MCF 10A (cell line): ENCODE measurements around the gene ITGB3. TPM values are rescaled to one million over a fixed set of nuclear protein-coding genes. Genes with fewer than 3 reads are reported as not detected.

Experiments
- BruUV-seq: library from RNA; stranded (reverse); fragments of 400-500 nt; replicated peaks from 2 replicates; lab custom pipeline; 2021; lab: Mats Ljungman, UMichigan
- CTCF ChIA-PET: fragments of 300-600 bp; sonication (Branson Sonifier 250); formaldehyde crosslinking; extraction: SDS; loops from one replicate; lab custom pipeline; 2021; ENCODE audit warnings: antibody characterized with exemption, inconsistent platforms; lab: Yijun Ruan, JAX
- POLR2A ChIA-PET: fragments of 300-600, 350-650 bp; sonication (Branson Sonifier 250); formaldehyde crosslinking; extraction: SDS; loops from one replicate; lab custom pipeline; 2020; ENCODE audit warnings: antibody characterized with exemption, inconsistent platforms; lab: Yijun Ruan, JAX
- DNase-seq: peaks from one replicate; pipeline ENCODE4 v3.0.0-alpha.2; 2018; ENCODE audit not compliant: unreplicated experiment
- H3K27ac Mint-ChIP-seq: one replicate; pipeline ENCODE4 v1.8.0; 2022; ENCODE audit warnings: mild to moderate bottlenecking, low read depth, mixed read lengths; ENCODE audit not compliant: unreplicated experiment
- H3K27me3 Mint-ChIP-seq: one replicate; pipeline ENCODE4 v1.8.0; 2022; ENCODE audit warnings: mixed read lengths; ENCODE audit not compliant: insufficient read depth, unreplicated experiment
- H3K36me3 Mint-ChIP-seq: one replicate; pipeline ENCODE4 v1.8.0; 2022; ENCODE audit warnings: mild to moderate bottlenecking, moderate library complexity, mixed read lengths; ENCODE audit not compliant: insufficient read depth, unreplicated experiment
- H3K4me1 Mint-ChIP-seq: one replicate; pipeline ENCODE4 v1.8.0; 2022; ENCODE audit warnings: mixed read lengths; ENCODE audit not compliant: insufficient read depth, unreplicated experiment
- H3K4me3 Mint-ChIP-seq: one replicate; pipeline ENCODE4 v1.8.0; 2022; ENCODE audit warnings: mild to moderate bottlenecking, moderate library complexity, mixed read lengths; ENCODE audit not compliant: unreplicated experiment
- H3K9me3 Mint-ChIP-seq: one replicate; pipeline ENCODE4 v1.8.0; 2022; ENCODE audit warnings: mixed read lengths; ENCODE audit not compliant: unreplicated experiment
- intact Hi-C: fragments of 100-400 bp; cut with micrococcal nuclease; formaldehyde crosslinking; loops from 2 replicates; pipeline ENCODE4 v1.14.1; 2022
- total RNA-seq: library from RNA; stranded (reverse); gene quantifications from 2 replicates; pipeline ENCODE4 v1.2.3, GENCODE V29; 2022
- TF ChIP-seq, protein P1 (sequence below): fragments of 200-600 bp; IDR thresholded peaks from one replicate; pipeline ENCODE4 v1.8.0; 2022; ENCODE audit warnings: antibody characterized with exemption, mild to moderate bottlenecking; ENCODE audit not compliant: unreplicated experiment

The ITGB3 gene
- total RNA-seq, 1 experiment from 2014 or later, result 1.1 TPM

- Mint-ChIP-seq H3K27me3 (no peaks in the 10 kb centered on the region), H3K36me3 (no peaks in the 10 kb centered on the region), H3K4me1 (peaks cover 19% of the 10 kb centered on the region), H3K4me3 (no peak overlapping the region), H3K9me3 (no peaks in the 10 kb centered on the region), H3K27ac (no peak overlapping the region)
- BruUV-seq, result no TSS peak
- ChIA-PET CTCF (interaction anchor here (0.9 to 3.5 kb wide), 5 partner anchors 11 to 85 kb away, joined by 5 to 90 read pairs (median 6); no protein-coding TSS in a partner anchor), POLR2A (interaction anchor here (1.4 kb wide), 1 partner anchor 9 kb away, joined by 5 read pairs; no protein-coding TSS in a partner anchor)
- TF ChIP-seq, protein P1, sequence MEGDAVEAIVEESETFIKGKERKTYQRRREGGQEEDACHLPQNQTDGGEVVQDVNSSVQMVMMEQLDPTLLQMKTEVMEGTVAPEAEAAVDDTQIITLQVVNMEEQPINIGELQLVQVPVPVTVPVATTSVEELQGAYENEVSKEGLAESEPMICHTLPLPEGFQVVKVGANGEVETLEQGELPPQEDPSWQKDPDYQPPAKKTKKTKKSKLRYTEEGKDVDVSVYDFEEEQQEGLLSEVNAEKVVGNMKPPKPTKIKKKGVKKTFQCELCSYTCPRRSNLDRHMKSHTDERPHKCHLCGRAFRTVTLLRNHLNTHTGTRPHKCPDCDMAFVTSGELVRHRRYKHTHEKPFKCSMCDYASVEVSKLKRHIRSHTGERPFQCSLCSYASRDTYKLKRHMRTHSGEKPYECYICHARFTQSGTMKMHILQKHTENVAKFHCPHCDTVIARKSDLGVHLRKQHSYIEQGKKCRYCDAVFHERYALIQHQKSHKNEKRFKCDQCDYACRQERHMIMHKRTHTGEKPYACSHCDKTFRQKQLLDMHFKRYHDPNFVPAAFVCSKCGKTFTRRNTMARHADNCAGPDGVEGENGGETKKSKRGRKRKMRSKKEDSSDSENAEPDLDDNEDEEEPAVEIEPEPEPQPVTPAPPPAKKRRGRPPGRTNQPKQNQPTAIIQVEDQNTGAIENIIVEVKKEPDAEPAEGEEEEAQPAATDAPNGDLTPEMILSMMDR, result no peak
- intact Hi-C loops, result no loop called here
- DNase-seq, result no peak
Observed at GRCh38 chr17:47230864-47231263, 22.8 kb upstream of the ITGB3 start.

GRCh38 chr17:47231334-47231733, 22.3 kb upstream of the ITGB3 start:
- POLR2A ChIA-PET, result interaction anchor here (1.4 kb wide), 1 partner anchor 9 kb away, joined by 5 read pairs; no protein-coding TSS in a partner anchor
- intact Hi-C loops, result no loop called here
- Mint-ChIP-seq H3K36me3 (no peaks in the 10 kb centered on the region), H3K9me3 (no peaks in the 10 kb centered on the region), H3K27ac (no peak overlapping the region), H3K27me3 (no peaks in the 10 kb centered on the region), H3K4me3 (no peak overlapping the region), H3K4me1 (peaks cover 16% of the 10 kb centered on the region)
- BruUV-seq, result no TSS peak
- TF ChIP-seq, protein P1, result no peak
- DNase-seq, result no peak
- CTCF ChIA-PET, result interaction anchor here (0.6 to 1.0 kb wide), 2 partner anchors 70 to 84 kb away, joined by 5 read pairs; no protein-coding TSS in a partner anchor

GRCh38 chr17:47231866-47232265, 21.8 kb upstream of the ITGB3 start:
- H3K9me3 Mint-ChIP-seq, result no peaks in the 10 kb centered on the region
- no peaks in the 10 kb centered on the region for H3K36me3 Mint-ChIP-seq
- H3K4me1 Mint-ChIP-seq, result peaks cover 16% of the 10 kb centered on the region
- POLR2A ChIA-PET, result no interaction called here
- intact Hi-C loops, result no loop called here
- no peaks in the 10 kb centered on the region for H3K27me3 Mint-ChIP-seq
- H3K4me3 Mint-ChIP-seq, result no peak overlapping the region
- CTCF ChIA-PET, result interaction anchor here (0.6 to 1.0 kb wide), 2 partner anchors 71 to 84 kb away, joined by 5 read pairs; no protein-coding TSS in a partner anchor
- TF ChIP-seq, protein P1, result no peak
- H3K27ac Mint-ChIP-seq, result no peak overlapping the region
- DNase-seq, result no peak
- BruUV-seq, result no TSS peak

DNA sequence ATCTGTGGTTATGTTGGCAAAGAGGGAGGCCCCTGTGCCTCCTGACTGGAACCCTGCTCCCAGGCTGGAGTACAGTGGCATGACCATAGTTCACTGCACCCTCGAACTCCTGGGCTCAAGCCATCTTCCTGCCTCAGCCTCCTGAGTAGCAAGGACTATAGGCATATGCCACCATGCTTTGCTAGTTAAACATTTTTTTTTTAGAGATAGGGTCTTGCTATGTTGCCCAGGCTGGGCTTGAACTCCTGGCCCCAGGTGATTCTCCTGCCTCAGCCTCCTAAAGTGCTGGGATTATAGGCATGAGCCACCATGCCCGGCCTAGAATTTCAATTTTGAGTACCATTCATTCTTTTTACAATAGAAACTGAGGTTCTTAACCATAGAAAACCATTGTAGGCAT, 21.2 kb upstream of the ITGB3 start:
- intact Hi-C loops, result no loop called here
- CTCF ChIA-PET, result interaction anchor here (2.0 kb wide), 1 partner anchor 83 kb away, joined by 16 read pairs; no protein-coding TSS in a partner anchor

More for the DNA sequence above, 21.2 kb upstream of the ITGB3 start:
- no peaks in the 10 kb centered on the region for H3K36me3 Mint-ChIP-seq
- TF ChIP-seq, protein P1, result no peak
- no peak overlapping the region for H3K27ac Mint-ChIP-seq
- no peaks in the 10 kb centered on the region for H3K27me3 Mint-ChIP-seq
- H3K4me3 Mint-ChIP-seq, result no peak overlapping the region
- no TSS peak for BruUV-seq
- DNase-seq, result no peak
- peaks cover 16% of the 10 kb centered on the region for H3K4me1 Mint-ChIP-seq
- no peaks in the 10 kb centered on the region for H3K9me3 Mint-ChIP-seq
- POLR2A ChIA-PET, result interaction anchor here (0.7 kb wide), 2 partner anchors 43 to 135 kb away, joined by 3 read pairs; no protein-coding TSS in a partner anchor
